DMS153 treated with DMSO at 0.1 percent for 48 hours (cell line): ENCODE data around the gene C5.

ENCODE experiments used
- DNase-seq: peaks from one replicate; lab custom pipeline; 2025; ENCODE audit not compliant: unreplicated experiment; lab: John Stamatoyannopoulos, UW

Gene C5

GRCh38 chr9:120944948-120945347 lies 105.1 kb downstream of the C5 start:
- DNase-seq = no peak

DNA sequence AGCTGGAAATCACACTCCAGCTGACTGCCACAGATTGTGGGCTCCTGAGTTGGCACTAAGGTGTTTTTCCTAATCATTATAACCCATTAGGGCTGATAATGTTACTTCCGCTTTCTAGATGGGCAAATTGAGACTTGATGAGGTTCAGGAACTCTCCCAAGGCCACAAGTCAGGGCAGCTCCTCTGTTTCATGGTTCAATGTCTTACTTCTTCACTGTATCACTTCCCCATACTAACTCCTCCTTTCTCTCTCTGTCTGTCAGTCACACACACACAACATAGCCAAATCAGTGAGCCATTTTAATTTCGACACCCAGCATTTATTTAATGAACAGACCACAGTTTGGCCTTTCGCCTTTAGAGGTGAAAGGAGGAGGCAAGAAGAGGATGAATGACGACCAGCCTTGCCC lies 105.6 kb downstream of the C5 start:
- no peak for DNase-seq

GRCh38 chr9:120942186-120943001 lies 107.7 kb downstream of the C5 start:
- DNase-seq = no peak

DNA sequence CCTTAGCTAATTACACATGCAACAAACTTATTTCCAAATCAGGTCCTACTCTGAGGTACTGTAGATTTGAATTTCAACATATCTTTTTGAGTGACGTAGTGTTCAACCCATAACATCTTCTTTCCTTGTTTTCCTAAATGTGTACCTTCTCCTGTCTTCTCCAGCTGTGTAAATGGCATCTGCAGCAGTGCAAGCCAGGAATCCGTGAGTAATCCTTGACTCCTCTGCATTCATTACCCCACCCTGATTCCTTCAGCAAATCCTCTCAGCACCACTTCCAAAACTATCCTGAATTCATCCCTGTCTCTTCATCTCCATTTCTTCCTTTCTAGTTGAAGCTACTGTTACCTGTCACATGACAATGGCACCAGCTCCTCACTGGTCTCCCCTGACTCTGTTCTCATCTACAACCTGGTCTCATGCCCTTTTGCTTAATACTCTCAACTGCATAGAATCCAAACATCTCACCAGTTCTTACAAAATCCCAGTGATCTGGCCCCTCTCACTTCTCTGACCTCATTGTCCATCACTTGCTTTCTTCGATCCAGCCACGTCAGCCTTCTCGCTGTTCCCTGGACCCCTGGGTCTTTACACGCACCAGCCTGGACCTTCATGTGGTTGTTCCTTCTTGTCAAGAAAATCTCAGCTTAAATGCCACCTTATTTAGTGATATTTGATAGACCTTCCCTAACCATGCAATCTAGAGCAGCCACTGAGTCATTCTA lies 108.9 kb downstream of the C5 start:
- DNase-seq = no peak

- no peak for DNase-seq
Measured at GRCh38 chr9:120940573-120940972, 109.5 kb downstream of the C5 start.

GRCh38 chr9:120938851-120939250 lies 111.2 kb downstream of the C5 start:
- DNase-seq = no peak

DNA sequence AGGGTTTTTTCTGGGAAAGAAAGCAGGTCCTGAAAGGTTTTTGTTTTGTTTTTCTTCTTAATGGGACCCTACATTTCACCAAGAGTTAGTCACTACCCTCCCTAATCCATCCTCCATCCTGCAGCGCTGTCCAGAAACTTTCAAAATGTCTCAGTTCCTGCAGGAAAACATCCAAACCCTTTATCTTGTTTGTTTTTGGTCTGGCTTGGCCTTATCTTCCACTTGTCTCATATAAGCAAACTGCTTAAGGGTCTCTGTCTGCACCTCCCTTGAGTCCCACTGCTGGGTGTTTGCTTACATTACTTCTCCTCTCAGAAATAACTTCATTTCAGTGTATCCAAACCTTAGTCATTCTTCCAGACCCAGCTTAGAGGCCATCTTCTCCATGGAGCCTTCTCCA lies 112.5 kb downstream of the C5 start:
- DNase-seq = no peak

DNA sequence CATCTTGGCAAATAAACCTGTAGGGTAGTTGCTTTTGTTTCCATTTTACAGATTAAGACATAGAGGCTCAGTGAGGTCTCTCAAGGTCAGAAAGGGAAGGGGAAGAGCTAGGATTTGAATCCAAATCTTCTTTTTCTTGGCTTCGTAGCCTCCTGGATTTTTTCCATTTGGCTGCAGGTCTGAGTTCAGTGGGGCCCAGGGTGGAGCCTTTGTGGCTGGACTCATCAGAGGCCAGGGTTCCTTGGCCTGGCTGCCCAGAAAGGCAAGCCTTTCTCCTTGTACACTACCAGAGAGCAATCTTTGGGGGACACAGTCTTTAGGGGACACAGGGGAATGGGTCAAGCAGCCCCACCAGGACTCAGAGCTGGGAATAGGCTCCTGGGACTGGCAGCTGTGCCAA lies 112.9 kb downstream of the C5 start:
- no peak for DNase-seq

DNA sequence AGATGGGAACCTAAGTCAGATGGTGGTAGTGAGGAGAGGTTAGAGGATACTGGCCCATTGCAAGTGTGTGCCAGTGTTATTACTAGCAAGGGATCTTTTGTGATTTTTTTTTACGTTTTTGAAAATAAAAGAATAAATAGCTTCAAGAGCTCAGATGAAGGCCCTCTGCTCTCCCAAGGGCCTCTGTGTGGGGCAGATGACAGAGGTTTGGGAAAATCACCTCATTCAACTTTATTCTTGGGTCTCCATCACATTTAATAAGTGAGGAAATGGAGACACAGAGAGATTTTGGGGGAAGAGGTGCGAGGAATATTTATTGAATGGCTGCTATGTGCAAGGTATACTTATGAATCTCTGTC lies 113.3 kb downstream of the C5 start:
- DNase-seq = no peak

DNA sequence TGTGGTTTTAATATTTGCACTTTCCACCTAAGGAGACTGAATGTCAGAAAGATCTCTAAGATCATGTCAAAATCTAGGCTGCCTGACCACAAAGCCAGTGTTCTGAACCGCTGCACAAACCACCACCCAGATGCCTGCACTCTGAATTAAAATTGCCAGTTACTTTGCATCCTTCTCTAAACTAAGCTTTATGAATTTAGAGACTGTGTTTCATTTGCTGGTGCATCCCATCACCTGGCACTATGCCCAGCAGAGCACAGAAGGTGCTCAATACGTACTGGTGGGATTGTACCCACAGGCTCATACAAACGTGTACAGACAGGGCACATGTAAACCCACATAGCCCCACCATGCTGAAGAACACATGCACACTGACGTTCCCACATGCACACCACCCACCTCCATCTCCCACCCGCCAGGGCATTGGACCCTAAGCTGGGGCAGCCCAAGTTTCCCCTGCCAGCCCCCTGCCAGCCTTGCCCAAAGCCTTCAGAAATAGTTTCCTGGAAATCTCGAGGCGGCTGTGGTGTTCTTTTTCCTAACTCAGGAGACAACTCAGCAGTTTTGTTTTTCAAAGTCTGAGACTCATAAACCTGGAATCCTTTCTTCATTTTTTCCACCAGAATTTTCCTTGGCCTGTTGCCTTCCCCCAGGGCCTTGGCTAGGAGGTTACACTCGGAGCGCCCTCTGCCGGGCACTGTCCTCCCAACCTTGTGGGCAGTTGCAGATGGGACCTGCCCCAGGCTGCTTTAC lies 113.9 kb downstream of the C5 start:
- DNase-seq = peak; percentile 86

DNA sequence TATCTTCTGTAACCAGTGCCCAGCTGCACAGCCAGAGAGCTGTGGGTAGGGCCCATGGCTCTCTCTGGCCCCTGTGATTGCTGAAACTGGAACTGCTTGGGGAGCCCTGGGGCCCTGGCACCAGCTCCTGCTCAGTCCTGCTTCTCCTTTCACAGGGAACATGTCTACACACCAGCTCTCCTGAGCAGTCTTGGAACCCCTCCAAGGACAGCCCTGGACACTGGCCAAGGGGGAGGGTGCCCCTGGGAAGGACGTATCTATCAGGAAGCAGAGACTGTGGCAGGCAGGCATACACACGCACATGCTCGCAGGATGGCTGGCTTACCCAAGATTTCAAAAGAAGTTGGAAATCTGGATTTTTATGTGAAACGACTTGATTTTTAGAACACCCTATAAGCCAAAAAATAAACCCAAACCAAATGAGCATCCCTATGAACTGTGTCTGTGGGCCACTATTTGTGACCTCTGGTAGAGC lies 114.7 kb downstream of the C5 start:
- DNase-seq = peak; percentile 91

GRCh38 chr9:120934281-120934680 lies 115.8 kb downstream of the C5 start:
- no peak for DNase-seq

- no peak for DNase-seq
Measured at GRCh38 chr9:120933310-120934055, 116.6 kb downstream of the C5 start.

- no peak for DNase-seq
Measured at GRCh38 chr9:120932086-120932823, 117.8 kb downstream of the C5 start.

DNA sequence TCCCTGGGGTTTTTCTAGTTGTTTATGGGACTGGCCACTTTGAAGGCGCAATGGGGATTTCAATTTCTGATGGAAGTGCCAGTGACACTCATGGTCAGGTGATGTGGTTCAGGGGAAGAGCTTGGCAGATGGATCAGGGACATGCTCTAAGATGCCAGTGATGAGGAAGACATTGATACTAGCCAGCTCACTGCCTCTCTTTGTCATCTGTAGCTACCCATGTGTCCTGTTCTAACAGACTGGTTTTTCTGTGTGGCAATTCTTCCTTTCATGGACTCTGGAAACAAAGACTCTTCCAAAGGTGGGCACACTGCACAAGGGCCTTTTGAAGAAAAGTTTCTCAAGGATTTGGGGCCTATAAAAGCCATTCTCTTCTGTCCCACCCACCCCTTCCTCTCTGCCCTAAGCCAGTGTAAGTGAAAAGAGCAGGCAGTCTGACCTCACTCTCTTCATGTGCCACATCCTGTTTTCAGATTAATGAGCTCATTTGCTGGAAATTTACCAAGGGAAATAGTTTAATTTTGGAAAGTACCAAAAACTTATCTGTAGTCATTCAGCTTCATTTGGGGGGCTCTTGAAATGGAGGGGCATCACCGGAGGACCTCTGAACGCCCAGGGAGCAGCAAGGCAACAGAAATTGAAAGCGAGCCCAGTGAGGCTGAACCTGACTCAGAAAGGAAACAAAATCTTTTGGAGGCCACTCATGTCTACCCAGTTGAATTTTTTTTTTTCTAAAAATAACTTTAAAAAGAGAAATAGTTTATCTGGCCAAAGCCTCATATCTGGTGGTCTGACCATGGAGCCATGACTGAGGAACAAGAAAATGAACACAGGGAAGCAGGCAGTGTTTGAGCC lies 118.6 kb downstream of the C5 start:
- no peak for DNase-seq

DNA sequence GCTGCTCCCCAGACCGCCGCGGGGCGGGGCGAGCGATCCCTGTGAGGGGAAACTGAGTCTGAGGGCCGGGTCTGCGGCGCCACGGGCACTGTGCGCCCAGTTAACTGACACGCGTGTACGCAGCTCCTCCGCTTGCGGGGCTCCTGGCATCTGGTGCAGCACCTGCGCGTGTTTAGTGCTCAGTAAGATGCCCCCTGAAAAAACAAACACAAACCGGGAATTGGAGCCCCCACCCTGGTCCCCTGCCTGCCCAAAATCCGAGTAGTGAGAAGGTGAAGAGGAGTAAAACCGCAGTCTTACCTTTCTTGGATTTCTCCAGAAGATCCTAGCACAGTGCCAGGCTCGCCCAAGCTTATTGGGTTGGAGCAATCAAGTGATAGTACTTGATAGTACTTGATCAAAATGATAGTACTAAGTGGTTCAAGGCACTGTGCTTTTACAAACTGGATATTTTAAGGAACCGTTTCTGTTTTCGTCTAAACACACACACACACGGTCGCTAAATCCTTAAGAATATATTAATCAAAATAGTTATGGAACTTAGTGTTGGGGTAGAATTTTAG lies 120.8 kb downstream of the C5 start:
- no peak for DNase-seq

DNA sequence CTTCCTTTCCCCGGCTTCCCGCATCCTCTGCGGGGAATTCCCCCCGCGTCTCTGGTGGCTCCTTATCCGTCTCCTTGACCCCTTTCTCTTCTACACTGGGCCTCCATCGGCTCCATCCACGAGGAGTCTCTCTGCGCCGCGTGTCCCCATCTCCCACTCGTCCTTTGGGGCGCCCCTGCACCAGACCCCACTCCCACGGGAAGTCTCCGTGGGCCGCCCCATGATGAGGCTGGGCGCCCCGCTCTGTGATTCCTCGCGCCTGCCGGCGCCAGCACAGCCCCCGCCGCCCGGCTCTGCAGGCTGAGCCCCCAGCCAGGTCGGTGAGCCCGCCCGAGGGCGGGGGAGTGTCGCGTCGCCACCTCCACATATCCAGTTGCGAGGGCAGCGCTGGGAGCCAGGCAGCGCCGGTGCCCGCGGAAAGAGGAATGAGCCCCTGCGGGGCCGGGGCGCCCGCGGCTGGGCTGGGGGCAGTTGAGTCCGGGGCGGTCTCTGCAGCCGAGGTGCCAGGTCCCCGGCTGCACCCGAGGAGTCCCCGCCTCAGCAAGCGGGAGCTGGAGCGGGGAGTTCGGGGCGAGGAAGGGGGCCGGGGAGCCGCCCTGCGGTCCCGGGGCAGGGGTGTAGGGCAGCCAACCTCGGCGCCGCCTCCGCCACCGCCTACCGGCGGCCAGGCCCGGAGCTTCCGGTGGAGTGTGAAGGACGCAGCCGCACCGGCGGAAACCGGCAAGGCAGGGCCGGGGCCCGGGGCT lies 121.4 kb downstream of the C5 start:
- DNase-seq = peak; percentile 55

DNA sequence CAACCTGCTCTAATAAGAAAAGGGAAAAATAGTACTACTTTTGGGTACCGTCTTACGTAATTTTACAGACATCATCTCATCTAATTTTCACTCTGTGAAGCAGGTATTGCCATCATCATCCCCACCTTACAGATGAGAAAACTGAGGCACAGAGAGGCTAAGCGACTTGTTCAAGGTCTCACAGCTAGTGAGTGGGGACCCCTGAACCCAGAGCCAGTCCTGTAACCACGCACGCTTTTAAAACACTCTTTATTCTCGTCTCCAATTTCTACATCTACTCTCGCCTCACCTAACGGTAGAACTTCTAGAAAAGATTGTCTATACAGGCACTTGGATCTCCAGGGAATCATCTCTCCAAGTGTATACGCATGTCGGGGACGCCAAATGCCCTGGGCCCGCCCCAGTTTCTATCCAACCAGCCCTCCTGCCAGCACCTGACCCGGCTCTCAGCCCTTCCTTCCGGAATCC lies 122.0 kb downstream of the C5 start:
- no peak for DNase-seq
